GM21825 (cell line): ENCODE measurements around the gene KIF13A.
"Not testable (repeated sequence)": the region's sequence is repeated elsewhere in the genome, so short reads cannot be mapped to it uniquely, and the experiment has no call there.

ENCODE experiments used
- ATAC-seq: cut with Tn5 transposase; IDR thresholded peaks from one replicate; pipeline ENCODE4 v1.9.1; 2021; ENCODE audit warnings: mild to moderate bottlenecking, moderate library complexity; ENCODE audit not compliant: unreplicated experiment

Gene KIF13A

GRCh38 chr6:17971128-17972073 lies 16.0 kb downstream of the KIF13A start:
- ATAC-seq = no peak

- no peak for ATAC-seq
These were observed 18.6 kb downstream of the KIF13A start for GRCh38 chr6:17968876-17969275.

- no peak for ATAC-seq
These were observed 19.5 kb downstream of the KIF13A start for GRCh38 chr6:17967668-17968518.

DNA sequence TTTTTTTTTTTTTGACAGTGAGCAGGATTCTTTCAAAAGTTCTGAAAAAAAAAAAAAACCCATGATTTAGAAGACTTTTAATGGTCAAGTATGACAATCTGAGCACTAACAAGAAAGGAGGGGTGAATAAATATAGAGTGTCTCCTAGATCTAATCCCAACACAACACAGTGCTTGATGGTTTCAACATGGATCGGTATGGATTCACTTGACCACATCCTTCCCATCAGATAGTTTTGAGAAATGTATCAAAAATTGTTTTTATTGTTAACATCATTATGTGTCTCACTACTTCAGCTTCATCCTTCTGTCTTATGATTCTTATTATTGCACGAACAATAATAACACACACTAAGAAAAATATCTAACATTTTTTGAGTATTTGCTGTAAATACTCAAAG lies 21.0 kb downstream of the KIF13A start:
- no peak for ATAC-seq

DNA sequence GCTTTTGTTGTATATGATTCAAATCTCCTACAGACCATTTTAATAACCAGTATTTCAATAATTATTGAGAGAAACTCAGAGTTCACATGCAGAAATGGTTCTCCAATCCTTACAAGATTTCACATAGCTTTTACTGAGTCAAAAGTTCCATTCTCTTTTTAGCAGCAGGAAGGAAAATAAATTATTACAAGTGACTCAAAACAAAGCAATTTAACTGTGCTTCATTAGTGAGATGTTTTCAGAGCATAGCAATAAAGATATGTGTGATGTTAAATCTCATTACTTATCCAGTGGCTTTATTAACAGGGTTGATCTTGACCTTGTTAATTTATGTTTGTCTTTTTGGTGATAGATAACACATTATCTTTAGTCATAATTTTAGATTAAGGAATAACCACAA lies 22.0 kb downstream of the KIF13A start:
- ATAC-seq = no peak

DNA sequence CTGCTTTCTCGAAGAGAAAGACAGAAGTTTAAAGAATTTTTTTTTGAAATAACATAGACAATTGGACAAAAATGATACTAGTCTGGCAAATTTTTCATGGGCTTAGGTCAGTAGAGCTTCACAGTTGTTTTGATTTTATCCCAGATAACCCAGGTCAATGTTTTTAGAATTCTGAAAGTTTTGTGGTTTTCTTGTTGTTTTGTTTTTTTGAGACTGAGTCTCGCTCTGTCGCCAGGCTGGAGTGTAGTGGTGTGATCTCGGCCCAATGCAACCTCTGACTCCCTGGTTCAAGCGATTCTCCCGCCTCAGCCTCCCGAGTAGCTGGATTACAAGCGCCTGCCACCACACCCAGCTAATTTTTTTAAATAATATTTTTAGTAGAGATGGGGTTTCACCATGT lies 22.8 kb downstream of the KIF13A start:
- no peak for ATAC-seq

- ATAC-seq = no peak
These were observed 24.9 kb downstream of the KIF13A start for GRCh38 chr6:17962436-17963031.

DNA sequence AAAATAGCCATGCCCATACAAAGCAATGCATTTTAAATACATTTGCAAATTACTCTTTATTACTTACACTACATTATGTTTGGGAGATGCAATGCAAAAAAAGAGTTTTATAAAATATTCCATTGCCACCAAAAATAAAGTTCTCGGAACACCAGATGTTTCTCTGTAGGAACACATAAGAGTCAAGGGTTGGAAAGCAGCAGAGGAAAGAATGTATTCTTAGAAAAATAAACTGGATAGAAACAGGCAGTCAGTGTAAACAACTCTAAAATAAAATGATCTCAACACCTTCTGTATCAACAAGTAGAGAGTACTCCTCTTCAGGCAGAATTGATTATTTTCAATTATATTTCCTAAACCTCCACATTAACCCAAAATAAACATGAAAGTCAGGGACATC lies 28.1 kb downstream of the KIF13A start:
- ATAC-seq = no peak

DNA sequence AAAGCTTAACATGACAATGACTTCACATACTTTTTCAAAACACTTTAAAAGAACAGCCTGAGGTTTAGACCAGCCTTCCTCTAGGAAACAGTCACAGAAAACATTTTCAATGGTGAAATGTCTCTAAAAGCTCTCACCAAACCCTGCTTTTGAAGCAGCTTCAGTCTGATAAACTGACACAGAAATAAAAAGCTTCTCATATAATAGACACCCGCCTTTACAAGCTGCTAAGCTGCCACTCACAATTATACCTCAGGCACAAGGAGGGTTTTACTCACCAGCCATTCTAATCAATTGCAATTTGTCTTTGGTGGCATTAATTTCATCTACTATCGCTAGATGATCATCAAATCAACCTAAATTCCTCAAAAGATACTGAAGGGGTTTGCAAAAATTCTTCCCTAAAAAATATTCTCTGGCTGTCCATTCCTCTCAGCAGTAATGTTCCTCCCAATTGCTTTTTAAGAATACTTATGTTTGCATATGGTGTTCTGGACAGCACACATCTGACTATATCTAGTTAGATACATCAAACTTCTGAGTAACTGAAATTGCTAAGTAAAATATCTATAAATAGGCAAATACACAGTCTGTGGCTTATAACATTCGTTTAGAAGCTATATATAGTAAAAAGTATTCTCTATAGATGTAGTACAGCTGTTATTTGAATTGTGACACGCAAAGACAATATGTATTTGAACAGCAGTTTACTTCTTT lies 29.4 kb downstream of the KIF13A start:
- ATAC-seq = no peak

DNA sequence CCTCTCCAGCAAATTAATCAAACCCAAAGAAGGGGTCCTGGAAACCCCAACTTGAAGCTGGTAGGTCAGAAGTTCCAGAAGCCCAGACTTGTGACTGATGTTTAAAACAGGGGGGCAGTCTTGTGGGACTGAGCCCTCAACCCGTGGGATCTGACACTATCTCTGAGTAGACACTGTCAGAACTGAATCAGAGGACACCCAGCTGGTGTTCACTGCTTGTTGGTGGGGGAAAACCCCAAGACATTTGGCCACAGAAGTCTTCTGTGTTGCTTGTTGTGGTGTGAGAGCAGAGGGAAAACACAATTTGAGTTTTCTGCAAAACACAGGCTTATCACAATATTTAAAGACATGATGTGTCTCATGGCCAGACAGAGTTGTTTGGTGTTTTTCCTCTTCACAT lies 29.9 kb downstream of the KIF13A start:
- no peak for ATAC-seq

GRCh38 chr6:17957086-17957485 lies 30.3 kb downstream of the KIF13A start:
- no peak for ATAC-seq

DNA sequence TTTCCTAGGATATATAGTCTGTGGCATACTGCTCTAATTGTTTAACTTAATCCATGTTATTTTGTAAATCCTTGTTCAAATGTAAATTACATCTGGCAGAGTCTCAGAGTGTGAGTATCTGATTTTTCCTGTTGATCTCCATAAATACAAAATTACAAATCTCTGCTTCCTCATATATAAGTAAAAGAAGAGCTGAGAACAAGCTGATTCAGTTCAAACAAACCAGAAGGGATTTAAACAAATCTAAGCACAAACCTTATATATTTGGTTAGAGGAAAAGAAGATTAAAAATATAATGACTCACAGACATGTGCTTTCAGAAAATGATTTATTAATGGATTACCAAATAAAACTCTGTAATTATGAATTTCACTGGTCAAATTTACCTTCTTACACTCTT lies 37.3 kb downstream of the KIF13A start:
- no peak for ATAC-seq

DNA sequence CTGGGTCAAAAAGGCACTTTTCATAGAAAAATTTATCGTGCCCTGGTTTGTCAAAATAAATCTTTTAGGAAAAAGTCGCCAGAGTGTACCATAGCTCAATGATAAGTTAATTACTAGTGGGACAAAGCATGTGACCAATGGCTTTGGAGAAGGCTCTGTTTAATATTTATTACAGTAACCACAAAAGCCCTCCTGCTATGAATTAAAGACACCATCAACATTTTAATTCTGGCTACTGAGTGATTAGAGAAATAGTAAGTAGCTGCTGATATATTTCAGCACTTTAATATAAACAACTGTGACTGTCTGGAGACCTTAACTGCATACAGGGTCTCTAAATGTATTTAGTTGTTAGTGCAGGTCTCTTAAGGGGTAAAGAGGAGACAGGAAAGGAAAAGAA lies 38.3 kb downstream of the KIF13A start:
- no peak for ATAC-seq

- ATAC-seq = no peak
These were observed 38.7 kb downstream of the KIF13A start for GRCh38 chr6:17948725-17949124.

- not testable (repeated sequence) for ATAC-seq
These were observed 39.9 kb downstream of the KIF13A start for GRCh38 chr6:17947574-17947973.

- ATAC-seq = no peak
These were observed 41.9 kb downstream of the KIF13A start for GRCh38 chr6:17945575-17945974.

DNA sequence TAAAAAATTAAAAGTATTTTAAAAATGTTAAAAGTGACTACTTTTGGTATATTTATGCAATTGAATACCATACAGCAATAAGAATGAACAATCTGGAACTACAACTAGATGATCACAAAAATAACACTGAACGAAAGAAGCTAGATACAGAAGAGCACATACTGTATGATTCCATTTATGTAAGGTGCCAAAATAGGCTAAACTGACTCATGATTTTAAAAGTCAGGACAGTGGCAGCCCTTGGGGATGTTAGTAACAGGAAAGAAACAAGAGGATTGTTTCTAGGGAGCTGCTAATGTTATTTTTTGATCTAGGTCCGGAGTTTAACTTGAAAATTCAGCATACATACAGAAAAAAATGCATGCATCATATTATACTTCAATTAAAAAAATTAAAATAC lies 42.3 kb downstream of the KIF13A start:
- no peak for ATAC-seq

DNA sequence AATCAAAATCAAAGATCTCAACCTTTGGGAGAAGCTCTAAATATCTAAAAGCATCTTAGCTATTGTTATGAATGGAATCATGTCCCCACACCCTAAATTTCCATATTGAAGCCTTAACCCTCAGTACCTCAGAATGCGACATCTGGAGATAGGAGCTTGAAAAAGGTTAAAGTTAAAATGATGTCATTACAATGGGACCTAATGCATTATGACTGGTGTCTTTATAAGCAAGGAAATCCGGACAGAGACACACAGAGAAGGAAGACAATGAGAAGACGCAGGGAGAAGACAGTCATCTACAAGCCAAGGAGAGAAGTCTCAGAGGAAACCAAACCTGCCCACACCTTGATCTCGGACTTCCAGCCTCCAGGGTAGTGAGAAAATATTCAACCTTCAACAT lies 46.1 kb downstream of the KIF13A start:
- ATAC-seq = no peak

DNA sequence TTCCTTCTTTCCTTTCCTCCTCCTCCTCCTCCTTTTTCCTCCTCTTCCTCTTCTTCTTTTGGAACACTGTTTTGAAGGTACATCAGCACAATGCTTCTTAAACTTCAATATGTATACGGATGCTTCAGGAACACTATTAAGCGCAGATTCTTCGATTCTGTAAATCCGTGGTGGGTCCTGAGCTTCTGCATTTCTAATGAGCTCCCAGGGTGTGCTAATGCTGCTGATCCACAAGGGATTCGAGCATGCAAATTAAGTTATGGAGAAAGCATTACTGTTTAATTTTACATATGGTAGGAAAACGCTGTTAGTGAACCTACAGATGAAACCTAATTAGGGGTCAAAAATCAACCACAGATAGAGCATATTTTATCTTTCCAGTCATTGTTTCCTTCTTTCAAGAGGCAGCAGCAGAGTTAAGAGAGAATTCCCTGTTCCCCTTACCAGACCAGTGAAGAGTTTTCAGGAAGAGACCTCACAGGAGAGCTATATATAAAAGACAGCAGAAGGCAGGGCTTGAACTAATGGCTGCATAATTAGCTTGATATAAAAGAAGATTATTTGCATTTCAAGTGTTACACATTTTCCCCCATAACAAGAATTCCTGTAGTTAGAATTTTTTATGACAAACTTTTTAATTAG lies 47.2 kb downstream of the KIF13A start:
- ATAC-seq = no peak

GRCh38 chr6:17938901-17939300 lies 48.5 kb downstream of the KIF13A start:
- no peak for ATAC-seq
